PC-9 (cell line): ENCODE results near the gene ZAR1L.

Experiments
- CTCF ChIP-seq: fragments of 200-600 bp; sonication (generic); conservative IDR thresholded peaks from 2 replicates; pipeline ENCODE4 v1.6.1; 2017; ENCODE audit warnings: mixed run types, antibody characterized with exemption, mild to moderate bottlenecking, moderate library complexity
- EZH2 ChIP-seq: fragments of 200-600 bp; sonication (generic); IDR thresholded peaks from 2 replicates; pipeline ENCODE4 v1.8.0; 2017; ENCODE audit warnings: antibody characterized with exemption, low read depth

- no peak for TF ChIP-seq CTCF
- no peak for TF ChIP-seq EZH2
These were observed 60.0 kb downstream of the ZAR1L start for GRCh38 chr13:32254916-32255723.
